ENCODE data around the gene PLA2G4E. TPM values are rescaled to one million over a fixed set of nuclear protein-coding genes. Genes with fewer than 3 reads are reported as not detected.
A peak's percentile ranks its signal among the peaks of the same experiment; 100 is the strongest.

Gene PLA2G4E
- total RNA-seq, 4 donors from 2014 or later = not detected

- DNase-seq (ENCODE audit: extremely low spot score) = no peak
- Histone ChIP-seq H3K27ac (replicated peaks in 1 of 4) (no peak overlapping the region), H3K27me3 (peaks cover 0 to 25% (median 0%) of the 10 kb centered on the region in 4 donors), H3K4me3 (no peak overlapping the region), H3K36me3 (no peaks in the 10 kb centered on the region), H3K9me3 (no peaks in the 10 kb centered on the region), H3K4me1 (peaks cover 4 to 10% (median 9%) of the 10 kb centered on the region in 4 donors)
- TF ChIP-seq CTCF (IDR thresholded peaks at IDR 0.05) = peak; percentile 71 to 82 (median 79)
- TF ChIP-seq EP300 (IDR thresholded peaks at IDR 0.05) = no peak
- no peak for TF ChIP-seq POLR2AphosphoS5 (IDR thresholded peaks at IDR 0.05)
- no peak for TF ChIP-seq POLR2A (IDR thresholded peaks at IDR 0.05; ENCODE audit: low read depth)
- 52% methylated on average over 14 of the region's 14 CpGs for WGBS
- intact Hi-C loops (cut with DNase I) = loop anchor here (2.0 kb wide), 1 partner anchor 71 kb away; no protein-coding TSS in a partner anchor
Measured at GRCh38 chr15:42059661-42060476, 39.0 kb upstream of the PLA2G4E start.

GRCh38 chr15:42058791-42059190, 37.9 kb upstream of the PLA2G4E start:
- 65% methylated on average over 3 of the region's 3 CpGs for WGBS
- no peak for TF ChIP-seq POLR2A (IDR thresholded peaks at IDR 0.05; ENCODE audit: low read depth)
- no peak for TF ChIP-seq CTCF (IDR thresholded peaks at IDR 0.05)
- TF ChIP-seq POLR2AphosphoS5 (IDR thresholded peaks at IDR 0.05) = no peak
- no peak for TF ChIP-seq EP300 (IDR thresholded peaks at IDR 0.05)
- intact Hi-C loops (cut with DNase I) = loop anchor here (2.0 kb wide), 1 partner anchor 70 kb away; no protein-coding TSS in a partner anchor

GRCh38 chr15:42057799-42058646, 37.2 kb upstream of the PLA2G4E start:
- TF ChIP-seq EP300 (IDR thresholded peaks at IDR 0.05) (no peak), CTCF (IDR thresholded peaks at IDR 0.05) (no peak), POLR2AphosphoS5 (IDR thresholded peaks at IDR 0.05) (no peak)
- no peak for DNase-seq (ENCODE audit: extremely low spot score)
- intact Hi-C loops (cut with DNase I) = loop anchor here (2.0 kb wide), 1 partner anchor 69 kb away; no protein-coding TSS in a partner anchor
- Histone ChIP-seq H3K27me3 (peaks cover 0 to 25% (median 0%) of the 10 kb centered on the region in 4 donors), H3K36me3 (no peaks in the 10 kb centered on the region), H3K4me1 (peaks cover 4 to 10% (median 9%) of the 10 kb centered on the region in 4 donors), H3K27ac (replicated peaks in 1 of 4) (no peak overlapping the region), H3K4me3 (no peak overlapping the region), H3K9me3 (no peaks in the 10 kb centered on the region)
- WGBS = 87% methylated on average over 6 of the region's 6 CpGs

More at GRCh38 chr15:42058791-42059190, 37.9 kb upstream of the PLA2G4E start:
- Histone ChIP-seq H3K9me3 (no peaks in the 10 kb centered on the region), H3K36me3 (no peaks in the 10 kb centered on the region), H3K4me3 (no peak overlapping the region), H3K27ac (replicated peaks in 1 of 4) (no peak overlapping the region), H3K27me3 (peaks cover 0 to 25% (median 0%) of the 10 kb centered on the region in 4 donors), H3K4me1 (peaks cover 4 to 10% (median 9%) of the 10 kb centered on the region in 4 donors)
- no peak for DNase-seq (ENCODE audit: extremely low spot score)

- H3K27ac ChIP-seq (replicated peaks in 1 of 4) = no peak overlapping the region
- peaks cover 0 to 25% (median 0%) of the 10 kb centered on the region in 4 donors for H3K27me3 ChIP-seq
- TF ChIP-seq CTCF (IDR thresholded peaks at IDR 0.05) = peak; percentile 35 to 53 (median 45)
- TF ChIP-seq POLR2A (IDR thresholded peaks at IDR 0.05; ENCODE audit: low read depth) = no peak
- no peak for DNase-seq (ENCODE audit: extremely low spot score)
- H3K9me3 ChIP-seq = no peaks in the 10 kb centered on the region
- peaks cover 4 to 10% (median 9%) of the 10 kb centered on the region in 4 donors for H3K4me1 ChIP-seq
- peak overlapping the region; percentile 19 to 42 (median 29) for H3K4me3 ChIP-seq
- WGBS = 35% methylated on average over 19 of the region's 37 CpGs
- intact Hi-C loops (cut with DNase I) = no loop called here
- no peaks in the 10 kb centered on the region for H3K36me3 ChIP-seq
Measured at GRCh38 chr15:42056934-42057798, 36.3 kb upstream of the PLA2G4E start.

All from esophagus muscularis mucosa (tissue), 4 donors.